SH-SY5Y (cell line): ENCODE results near the gene GUK1.

Experiments used
- GATA2 ChIP-seq: IDR thresholded peaks from 2 replicates; pipeline ENCODE4 v1.6.1; 2011; ENCODE audit warnings: mild to moderate bottlenecking, low read depth, low read length
- GATA3 ChIP-seq: IDR thresholded peaks from 2 replicates; pipeline ENCODE4 v1.6.1; 2011; ENCODE audit warnings: low read depth, mild to moderate bottlenecking, low read length, moderate library complexity

DNA sequence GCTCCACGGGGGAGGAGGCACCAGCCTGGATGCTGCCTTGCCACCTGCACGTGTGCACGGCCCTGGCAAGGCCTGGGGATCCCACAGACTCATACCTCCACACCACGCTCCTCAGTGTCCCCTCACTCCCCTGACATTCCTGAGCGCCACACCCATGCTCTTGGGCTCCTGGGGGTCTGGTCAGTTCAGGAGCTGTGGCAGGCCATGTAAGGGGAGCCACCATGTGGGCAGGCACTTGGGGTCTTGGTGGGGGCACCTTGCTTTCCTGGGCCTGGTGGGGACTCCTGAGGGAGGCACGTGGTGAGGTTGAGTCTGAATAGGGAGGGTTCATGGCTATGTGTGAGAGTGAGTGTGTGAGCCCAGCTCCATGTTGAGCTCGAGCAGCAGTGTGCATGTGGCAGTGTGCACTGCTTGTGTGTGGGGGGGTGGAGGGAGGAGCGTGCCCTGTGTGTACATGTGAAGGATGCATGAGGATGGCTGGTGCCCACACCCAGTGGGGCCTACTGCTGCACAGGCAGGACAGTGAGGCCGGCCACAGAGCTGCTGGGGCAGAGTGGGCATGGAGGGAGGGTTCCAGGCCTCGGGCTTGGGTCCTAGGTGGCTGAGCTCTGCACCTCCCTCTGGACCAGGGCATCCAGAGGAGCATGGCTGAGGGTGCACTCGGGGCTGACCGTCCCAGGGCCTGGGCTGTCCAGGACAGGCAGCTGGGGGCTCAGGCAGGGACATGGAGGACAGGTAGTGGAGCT, 11.3 kb downstream of the GUK1 start:
- TF ChIP-seq GATA2 (no peak), GATA3 (no peak)
